DMS53 treated with DMSO at 0.1 percent for 48 hours (cell line): Measurements from ENCODE around the gene CLTA.
"Not testable (repeated sequence)": the region's sequence is repeated elsewhere in the genome, so short reads cannot be mapped to it uniquely, and the experiment has no call there.

Experiments used
- DNase-seq: peaks from one replicate; lab custom pipeline; 2025; ENCODE audit not compliant: unreplicated experiment; lab: John Stamatoyannopoulos, UW

The CLTA gene

DNA sequence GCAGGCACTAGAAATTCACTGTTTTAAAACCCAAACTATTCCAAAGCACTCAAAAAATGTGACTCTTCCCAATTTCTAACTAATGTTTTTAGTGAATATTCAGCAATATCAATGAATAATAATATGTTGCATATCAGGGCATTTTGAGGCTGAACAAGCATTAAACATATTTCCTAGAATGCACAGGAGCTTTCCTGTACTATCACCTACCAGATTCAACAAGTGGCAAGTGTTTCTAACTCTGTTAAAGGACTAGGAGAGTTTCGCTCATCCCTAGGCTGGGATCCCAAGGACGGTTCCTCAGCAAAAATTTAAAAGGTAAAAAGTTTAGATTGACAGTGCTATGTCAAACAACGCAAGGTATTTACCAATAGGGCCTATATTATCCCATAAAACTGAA lies 46.5 kb downstream of the CLTA start:
- no peak for DNase-seq

DNA sequence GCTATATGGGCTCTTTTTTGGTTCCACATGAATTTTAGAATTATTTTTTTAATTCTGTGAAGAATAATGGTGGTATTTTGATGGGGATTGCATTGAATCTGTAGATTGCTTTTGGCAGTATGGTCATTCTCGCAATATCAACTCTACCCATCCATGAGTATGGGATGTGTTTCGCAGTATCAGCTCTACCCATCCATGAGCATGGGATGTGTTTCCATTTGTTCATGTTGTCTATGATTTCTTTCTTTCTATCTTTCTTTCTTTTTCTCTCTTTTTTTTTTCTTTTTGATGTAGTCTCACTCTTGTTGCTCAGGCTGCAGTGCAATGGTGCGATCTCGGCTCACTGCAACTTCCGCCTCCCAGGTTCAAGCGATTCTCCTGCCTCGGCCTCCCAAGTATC lies 48.5 kb downstream of the CLTA start:
- DNase-seq = not testable (repeated sequence)

DNA sequence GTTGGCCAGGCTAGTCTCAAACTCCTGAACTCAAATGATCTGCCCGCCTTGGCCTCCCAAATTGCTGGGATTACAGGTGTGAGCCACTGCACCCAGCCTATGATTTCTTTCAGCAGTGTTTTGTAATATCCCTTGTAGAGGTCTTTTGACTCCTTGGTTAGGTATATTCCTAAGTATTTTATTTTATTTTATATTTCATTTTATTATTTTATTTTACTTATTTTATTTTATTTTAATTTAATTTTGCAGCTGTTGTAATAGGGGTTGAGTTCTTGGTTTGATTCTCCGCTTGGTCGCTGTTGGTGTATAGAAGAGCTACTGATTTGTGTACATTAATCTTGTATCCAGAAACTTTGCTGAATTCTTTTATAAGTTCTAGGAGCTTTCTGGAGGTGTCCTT lies 49.0 kb downstream of the CLTA start:
- not testable (repeated sequence) for DNase-seq

DNA sequence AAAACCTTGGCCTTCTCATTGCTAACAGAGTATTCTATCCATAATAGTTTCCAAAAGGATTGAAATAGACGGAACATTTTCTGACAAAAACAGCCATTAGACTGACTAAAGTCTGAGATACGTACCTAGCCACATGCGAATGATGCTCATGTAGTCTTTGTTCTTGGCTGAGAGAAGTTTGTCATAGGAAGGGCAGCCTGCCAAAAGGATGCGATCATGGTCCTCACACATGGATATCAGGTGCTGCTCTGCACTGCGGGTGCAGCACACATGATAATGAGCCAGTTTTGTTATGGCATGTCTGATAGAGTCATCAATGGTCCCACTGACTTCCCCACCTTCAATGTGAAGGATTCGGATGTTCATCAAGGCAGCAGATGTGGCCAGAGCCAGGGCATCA lies 55.2 kb downstream of the CLTA start:
- DNase-seq = no peak

DNA sequence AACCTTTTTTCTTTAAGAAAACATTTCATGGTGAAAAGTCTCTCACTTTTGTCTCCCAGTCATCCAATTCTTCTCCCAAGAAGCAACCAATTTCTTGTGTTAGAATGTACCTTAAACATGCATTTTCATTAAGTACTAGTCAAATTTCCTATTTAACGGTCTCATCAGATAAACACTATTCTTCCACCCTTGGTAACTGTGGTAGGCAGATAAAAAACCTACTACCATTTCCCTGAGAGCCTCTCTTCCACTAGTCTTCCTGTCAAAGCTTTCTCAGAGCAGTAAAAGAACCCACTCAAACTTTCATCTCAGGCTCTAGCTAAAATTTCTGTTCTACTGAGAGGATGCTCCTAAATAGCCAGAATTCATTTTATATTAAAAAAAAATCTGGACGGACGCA lies 56.6 kb downstream of the CLTA start:
- DNase-seq = no peak

DNA sequence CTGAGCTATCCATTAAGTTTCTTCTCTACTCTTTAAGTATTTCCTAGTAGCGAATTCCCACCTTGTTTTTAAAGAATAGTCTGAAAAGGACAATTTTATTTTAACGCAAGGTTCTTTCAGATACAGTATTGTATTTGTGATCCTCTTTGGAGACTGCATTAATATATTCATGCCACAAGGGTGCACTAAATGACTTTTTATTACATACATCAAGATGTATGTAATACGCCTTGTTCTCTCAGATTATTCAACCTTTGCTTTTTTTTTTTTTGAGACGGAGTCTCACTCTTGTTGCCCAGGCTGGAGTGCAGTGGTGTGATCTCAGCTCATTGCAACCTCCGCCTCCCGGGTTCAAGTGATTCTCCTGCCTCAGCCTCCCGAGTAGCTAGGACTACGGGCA lies 57.3 kb downstream of the CLTA start:
- peak; percentile 26 for DNase-seq

DNA sequence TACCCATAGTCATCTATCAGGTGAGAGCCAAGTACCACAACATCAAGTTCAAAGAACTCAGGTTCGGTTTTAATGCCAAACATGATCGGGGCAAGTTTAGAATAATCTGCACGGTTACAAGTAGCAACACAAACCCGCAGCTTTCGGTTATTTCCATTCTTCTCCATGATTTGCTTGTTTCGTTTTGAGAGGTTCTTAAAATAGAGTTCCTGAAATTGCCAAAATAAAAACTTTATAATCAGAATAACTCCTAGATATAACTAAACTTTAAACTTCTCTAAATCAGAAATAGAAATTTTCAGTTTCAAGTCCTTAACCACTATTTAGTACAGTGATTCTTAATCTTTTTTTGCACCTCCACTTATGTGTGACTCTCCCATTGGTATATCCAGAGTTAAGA lies 58.5 kb downstream of the CLTA start:
- DNase-seq = no peak

DNA sequence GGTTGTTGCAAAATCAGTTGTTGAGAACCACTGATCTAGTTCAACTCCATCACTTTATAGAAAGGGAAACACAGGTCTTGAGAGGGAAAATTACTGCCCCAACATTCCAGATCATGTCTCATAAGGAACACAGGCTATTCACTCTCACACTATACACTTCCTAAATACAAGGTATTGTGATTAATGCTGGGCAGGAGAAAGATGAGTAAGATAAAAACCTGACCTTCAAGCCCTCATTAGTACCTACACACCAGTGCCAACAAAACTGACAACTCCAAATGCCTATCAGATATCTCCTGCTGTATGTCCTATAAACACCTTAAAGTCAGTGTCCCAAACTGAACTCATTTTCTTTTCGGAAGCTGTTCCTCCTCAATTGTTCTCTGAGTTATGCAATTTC lies 59.4 kb downstream of the CLTA start:
- DNase-seq = no peak

DNA sequence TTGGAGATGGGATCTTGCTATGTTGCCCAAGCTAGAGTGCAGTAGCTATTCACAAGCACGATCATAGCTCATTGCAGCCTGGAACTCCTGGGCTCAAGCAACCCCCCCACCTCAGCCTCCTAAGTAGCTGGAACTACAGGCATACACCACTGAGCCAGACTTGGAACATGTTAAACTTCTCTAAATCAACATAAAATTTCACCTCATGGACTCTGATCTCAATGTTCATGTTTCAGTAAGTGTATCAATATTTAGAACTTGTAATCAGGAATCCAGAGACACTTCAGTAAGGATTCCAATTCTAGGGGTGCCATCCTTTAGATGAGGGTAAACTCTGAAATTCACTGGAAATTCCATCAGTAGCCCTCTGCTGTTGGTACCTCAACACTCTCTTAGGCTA lies 60.7 kb downstream of the CLTA start:
- no peak for DNase-seq

DNA sequence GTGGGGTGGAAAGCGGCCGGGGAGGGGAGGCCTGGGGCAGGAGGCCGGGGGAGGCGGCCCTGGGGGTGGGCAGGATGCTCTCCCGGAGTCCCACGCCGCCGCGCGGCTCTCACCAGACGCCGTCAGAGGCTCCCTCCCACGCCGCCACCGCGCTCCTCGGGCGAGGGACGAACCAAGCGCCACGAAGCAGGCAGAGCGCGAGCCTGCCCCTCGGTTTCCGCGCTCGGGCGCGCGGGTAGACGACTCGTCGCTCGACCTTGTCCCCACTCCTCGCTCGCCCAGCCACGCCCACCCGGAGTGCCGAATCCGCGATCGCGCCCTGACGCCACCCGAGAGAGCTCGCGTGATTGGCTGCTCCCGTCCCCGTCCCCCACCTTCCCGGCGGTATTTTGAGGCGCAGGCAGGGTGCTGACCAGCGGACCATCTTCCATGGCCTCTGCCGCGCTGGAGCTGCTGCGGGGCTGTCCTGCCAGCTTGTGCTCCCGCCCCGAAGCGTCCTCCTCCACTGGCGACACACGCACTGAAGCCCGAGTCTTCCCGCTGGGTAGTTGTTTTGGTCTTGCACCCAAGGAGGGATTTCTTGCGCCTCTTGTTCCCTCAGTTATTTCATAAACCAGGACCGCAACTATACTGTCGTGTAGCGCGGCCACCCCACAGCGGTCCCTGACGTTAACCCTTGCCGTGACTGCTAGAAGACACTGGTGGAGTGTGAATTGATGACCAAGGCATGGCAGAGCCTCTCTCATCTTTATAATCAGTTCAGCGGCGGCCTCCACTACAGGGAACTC lies 67.7 kb downstream of the CLTA start, which contains the start of gene GNE:
GNE (minus strand) TSS at position 241 of the 788 bp plus-strand sequence. CDS start 9,093 bp downstream, outside the sequence.
- DNase-seq = peak; percentile 65

DNA sequence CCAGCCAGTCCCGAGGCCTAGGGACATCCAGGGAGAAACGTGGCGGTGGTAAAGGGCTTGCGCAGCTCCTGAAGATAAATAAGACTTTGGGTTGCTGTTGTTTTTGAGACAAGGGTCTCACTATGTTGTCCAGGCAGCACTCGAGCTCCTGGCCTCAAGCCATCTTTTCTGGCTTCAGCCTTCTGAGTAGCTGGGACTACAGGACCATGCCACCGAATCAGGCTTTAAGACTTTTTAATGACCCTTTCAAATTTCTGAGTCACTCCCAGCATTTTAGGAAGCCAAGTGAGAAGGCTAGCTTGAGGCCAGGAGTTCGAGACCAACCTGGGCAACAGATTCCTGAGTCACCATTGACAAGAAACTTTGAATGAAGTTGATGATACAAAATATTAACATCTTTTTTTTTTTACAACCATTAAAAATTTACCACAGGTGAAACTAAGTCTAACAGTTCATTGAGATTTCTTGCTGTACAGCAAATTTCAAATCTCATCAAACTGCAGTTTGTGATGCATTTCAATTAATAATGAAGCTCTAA lies 68.3 kb downstream of the CLTA start:
- no peak for DNase-seq
